Fibroblast of gingiva (primary cell): ENCODE data around the gene ITPR2.

Source experiments
- DNase-seq: peaks from one replicate; pipeline ENCODE4 v3.0.0-alpha.2; 2011; ENCODE audit warnings: low read depth

Gene ITPR2

DNA sequence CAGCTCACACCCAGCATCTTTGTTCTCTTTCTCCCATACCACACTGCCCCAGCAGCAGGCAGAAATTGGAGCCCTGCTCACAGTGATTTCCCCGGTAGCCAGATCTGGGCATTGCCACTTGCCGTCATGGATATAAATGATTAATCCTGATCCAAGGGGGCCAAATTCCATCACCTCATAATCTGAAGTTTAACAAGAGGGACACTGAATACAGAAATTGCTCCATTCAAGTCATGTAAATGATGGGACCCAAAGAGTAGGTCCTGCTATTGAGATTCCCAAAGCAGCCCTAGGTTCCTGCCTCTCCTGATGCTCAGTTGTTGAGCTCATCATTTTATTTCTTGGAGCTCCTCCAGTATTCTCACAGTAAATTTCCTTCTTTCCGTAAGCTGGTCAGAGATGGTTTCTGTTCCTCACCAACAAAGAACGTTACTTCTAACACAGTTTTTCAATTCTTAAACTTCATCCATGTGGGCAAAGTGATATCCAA, 11.7 kb downstream of the ITPR2 start:
- DNase-seq, result no peak

DNA sequence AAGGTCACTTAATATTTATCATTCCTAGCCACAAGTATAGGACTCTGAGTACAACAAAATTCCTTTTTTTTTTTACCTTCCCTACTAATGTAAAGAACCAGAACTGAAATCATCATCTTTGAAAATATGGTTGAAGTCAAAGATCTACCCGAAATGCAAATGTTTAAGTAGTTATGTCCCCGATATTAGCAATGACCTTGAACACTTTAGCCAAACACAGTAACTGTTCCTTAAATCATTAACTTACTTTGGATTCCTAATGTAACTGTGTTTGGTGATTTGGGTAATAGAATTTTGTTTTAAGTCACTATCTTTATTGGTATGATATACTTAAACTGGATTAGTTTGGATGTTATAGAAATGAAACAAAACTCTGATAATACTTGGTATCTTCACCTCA, 14.4 kb downstream of the ITPR2 start:
- no peak for DNase-seq

DNA sequence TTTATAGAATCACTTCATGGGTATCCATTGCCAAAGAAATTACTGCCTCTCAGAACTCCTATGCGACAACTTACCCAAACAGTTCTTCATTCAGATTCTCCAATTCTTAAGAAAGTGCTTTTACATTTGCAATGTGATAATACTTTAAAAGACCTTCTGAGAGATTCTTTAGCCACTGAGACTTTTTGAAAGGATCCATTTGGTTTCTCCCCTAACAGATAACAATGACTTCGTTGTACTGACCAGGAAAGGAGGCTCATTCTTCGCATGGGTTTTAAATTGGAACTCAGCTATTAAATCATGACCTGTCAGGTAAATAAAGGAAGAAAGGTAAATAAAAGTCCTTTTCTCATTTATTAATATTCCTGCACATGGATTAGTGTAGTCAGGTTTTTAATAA, 14.8 kb downstream of the ITPR2 start:
- no peak for DNase-seq

DNA sequence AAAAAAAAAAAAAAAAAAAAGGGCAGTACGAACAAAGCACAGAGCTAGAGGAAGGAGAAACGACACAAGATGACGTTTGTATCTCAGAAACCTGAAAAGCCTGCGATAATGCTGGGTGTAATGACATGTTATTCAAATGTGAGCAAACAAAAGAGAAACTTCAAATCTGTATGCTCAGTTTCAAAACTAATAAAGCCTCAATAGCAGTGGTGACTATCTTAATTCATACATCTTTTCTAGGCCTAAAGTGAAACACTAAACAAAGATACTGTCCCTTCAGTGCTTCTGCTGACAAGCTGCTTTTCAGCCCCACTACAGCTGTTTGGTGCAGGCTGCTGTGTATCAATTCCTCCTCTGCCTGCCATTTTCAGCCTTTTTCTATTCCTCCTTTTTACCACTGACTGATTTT, 15.8 kb downstream of the ITPR2 start:
- DNase-seq, result no peak

DNA sequence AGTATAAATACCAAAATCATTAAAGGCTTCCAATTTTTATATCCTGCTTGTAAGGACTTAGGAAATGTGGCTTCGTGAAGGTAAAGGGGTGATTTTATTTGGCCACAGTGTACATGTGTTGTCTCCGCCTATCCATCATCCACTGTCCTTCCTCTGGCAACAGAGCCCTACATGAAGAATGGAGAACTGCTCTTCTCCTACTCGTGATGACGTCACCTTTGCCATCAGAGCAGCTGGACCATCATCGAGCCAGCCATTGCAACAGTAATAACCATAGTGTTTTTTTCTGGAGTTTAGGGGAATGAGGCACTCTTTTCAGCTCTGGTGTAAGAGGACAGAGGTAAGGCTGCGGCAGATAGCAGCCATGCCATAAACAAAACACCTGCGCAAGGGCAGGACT, 19.2 kb downstream of the ITPR2 start:
- no peak for DNase-seq

DNA sequence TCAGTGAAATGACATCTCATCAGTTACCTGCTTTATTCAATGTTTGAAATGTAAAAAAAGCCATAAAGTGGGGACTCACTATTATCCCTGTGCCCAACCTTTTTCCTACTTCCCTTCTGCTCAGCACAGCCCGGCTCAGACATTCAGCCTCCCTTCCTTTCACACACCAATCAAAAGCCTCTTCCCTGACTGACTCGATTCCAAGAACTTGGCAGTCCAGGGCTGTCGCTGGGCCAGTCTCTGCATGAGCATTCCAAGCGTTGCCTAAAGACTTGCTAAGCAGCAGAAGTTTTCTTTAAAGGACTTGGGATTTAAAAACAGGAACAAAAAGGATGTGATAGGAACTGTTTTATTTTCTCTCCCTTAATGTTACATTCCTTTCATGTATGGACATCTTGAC, 22.7 kb downstream of the ITPR2 start:
- peak; percentile 82 for DNase-seq

DNA sequence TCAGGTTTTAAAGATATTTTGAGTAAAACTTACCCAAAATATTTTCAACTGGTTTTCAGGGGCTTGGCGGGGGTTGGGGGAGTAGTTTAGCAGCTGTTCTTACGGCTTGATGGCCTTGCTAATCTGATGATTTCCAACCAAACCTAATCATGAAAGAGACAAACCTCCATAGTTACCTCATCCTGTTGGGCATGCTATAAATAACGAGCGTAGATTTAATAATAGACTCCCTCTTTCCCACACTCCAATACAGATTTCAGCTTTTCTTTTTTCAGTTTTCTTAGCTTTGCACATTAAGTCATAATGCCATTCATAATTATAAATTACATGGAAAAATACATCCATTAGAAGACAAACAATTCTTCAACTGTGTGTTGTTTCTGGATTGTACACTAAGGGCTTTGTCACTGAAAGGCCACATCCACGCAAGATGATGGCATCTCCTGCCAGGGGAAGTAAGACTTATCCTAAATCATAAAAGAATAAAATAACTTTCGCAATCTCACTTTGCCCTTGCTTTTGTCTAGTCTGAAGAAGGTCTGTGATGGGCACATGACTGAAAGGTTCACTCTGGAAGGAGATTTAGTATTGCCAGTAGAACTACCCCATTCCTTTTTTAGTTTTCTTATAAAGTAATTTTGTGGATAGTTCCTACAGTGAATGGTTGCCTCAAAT, 23.2 kb downstream of the ITPR2 start:
- DNase-seq, result no peak

DNA sequence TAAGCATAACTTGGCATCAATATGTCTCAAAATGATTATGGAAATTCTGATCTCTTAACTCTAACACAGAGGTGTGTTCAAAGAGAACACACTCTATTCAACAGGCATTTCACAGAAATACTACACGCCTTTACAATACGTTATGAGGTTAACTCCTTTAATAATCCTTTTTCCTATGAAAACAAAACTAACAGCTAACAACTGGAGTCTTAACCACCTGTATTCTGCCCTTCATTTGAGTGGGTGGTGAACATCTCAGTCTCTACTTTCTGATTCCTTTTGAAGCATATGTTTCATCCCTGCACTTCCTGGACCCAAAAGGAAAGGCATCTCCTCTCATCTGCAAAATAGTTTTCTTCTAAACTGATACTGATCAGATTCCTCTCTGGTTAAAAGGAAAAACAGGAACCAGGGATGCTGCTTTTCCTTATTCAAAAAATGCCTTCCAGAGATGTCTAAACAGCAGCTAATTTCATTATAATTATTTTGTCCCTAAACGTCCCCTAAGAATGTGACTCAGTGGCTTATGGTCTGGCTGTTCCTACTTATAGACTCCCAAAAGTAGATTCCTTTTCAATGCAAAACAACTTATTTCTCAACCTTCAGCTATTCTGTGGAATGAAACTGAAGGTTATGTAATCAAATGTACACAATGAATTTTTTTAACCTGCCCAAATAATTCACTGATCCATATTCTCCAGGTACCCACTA, 24.1 kb downstream of the ITPR2 start:
- DNase-seq, result no peak

DNA sequence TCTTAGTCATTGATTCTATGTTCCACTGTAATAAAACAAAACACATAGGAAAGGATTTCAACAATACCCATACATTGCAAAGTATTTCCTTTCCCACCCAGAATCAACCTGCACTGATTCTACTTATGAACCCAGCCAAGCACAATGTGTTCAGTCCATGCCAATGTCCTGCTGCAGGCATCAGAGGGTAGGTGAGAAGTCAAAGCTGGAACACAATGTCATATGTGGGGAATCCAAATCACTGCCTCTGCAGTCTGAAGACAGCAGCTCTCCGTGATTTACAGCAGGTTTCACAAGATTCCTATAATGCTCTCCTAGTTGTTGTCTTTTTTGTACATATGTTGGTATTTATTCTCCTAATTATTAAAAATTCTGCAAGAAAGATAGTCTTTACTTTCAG, 25.7 kb downstream of the ITPR2 start:
- no peak for DNase-seq

DNA sequence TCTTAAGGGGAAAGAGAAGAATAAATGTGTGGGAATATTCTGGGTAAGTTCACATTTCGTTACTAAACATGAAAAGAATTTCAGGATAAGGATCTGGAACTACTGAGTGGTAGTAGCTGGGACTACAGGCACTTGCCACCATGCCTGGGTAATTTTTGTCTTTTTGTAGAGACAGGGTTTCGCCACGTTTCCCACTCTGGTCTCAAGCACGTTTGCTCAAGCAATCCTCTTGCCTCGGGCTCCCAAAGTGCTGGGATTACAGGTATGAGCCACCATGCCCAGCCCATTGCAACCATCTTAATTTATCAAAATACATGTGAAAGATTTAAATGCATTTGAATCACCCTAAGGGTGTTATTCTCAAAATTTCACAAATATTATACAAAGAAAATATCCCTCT, 26.4 kb downstream of the ITPR2 start:
- DNase-seq, result no peak

DNA sequence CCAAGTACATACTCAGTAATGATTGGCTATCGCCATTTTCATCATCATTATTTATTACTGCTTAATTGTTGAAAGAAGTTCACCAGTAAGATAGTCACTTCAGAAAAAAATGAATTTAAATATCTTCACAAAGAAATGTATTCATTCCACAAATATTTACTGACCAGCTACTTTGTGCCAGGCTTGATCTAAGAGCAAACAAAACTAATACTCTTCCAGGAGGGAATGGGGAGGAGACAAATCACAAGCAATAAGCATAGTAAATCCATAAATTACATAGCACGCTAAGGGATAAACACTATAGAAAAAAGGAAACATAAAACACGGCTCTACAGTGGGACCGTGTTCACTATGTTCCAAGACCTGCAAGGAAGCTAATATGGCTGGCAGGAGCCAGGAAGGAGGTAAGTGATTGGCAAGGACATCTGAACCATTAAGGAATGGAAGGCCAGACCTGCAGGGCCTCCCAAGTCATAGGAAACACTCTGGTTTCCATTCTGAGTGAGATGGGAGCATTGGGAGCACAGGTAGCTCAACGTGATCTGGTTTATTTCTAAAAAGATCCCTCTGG, 27.5 kb downstream of the ITPR2 start:
- DNase-seq, result no peak

DNA sequence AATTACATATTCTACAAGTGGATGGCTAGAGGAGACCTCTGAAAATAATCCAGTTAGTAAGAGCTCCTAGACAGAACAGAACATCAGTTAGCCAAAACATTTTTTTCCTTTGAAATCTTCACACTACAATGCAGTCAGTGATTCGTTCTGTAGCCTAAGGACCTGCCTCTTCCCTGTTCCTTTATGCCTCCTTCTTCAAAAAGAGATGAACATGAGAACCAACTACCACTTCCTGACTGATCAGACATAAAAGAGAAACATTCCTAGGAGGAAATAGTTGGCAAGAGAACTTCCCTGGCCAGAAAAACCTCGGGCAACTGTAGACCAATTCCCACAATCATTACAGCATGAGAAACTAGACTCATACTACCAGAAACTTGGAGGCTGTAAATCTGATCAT, 29.4 kb downstream of the ITPR2 start:
- peak; percentile 25 for DNase-seq

DNA sequence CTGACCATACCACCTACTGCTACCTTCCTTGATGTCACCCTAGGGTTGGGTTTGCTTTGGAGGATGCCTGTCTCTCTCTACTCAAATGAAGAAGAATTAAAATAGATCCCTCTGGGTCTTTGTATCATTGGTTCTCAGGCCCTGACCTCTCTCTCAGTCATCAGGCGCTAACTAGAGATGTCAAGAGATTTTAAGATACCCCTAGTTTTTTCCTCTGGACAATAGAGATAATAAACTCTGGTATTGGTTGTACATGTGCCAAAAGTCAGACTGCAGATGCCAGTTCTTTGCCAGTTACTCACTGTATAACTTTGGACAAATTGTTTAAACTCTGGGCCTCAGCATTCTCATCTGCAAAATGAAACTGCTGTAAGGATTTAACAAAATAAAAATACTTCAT, 31.5 kb downstream of the ITPR2 start:
- DNase-seq, result no peak

DNA sequence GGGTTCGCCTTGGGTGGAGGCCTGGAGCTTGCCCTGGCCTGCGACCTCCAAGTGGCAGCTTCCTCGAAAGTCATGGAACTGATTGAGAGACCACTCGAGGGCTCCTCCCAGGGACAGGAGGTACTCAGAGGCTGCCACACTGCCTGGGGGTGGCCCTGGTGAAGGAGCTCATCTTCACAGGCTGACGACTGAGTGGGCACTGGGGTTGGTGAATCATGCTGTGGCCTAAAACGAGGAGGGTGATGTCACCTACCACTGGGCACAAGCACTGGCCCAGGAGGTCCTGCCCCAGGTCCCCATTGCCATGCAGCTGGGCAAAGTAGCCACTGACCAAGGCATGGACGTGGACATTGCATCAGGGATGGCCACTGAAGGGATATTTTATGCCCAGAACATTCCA, 32.1 kb downstream of the ITPR2 start:
- no peak for DNase-seq

DNA sequence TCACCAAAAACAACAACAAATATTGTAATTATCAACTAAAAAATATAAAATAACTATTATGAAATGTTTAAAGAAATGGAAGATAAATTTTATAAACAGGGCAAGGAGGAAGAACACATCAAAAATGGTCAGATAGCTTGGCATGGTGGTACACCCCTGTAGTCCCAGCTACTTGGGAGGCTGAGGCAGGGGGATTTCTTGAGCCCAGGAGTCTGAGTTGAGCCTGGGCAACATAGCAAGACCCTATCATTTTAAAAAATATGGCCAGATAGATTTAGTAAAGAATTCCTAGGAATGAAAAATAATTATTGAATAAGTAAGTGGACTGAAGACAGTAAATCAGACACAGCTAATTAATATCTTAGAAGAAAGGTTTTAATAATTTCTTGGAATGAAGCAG, 32.6 kb downstream of the ITPR2 start:
- no peak for DNase-seq

DNA sequence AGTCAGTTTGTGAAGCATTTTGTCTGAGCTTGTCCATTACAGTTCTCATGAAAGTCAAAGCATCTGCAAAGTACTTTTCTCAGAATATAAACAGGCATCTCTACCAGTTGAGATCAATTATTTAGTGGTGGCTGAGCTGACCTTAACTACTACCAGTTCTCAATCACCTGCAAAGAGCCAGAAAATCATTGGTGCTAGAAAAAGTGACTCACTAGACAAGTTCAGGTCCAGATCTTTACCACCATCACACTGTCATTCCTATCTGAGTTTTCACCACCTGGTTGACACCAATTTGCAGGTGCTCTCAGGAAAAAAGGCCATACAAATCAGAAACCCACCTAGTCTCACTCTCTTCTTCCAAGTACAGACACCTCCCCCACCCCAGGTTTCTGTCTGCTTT, 33.3 kb downstream of the ITPR2 start:
- DNase-seq, result no peak

DNA sequence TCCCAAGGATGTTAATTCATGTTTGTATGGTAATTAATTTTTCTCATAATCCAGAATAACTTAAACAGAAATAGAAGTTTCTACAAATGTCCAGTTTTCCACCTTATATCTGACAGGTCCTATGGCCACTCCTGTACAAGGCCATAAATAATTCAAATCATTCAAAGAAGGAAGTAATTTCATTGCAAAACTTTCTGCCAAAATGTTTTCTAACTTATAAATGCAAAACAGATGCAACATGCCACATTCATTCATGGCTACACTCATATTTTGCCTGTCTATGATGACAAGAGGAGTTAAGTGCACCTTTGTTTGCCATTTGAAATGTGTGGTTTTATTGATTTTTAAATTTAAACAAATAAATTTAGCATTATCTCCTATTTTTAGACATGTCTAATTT, 34.4 kb downstream of the ITPR2 start:
- DNase-seq, result peak; percentile 15

DNA sequence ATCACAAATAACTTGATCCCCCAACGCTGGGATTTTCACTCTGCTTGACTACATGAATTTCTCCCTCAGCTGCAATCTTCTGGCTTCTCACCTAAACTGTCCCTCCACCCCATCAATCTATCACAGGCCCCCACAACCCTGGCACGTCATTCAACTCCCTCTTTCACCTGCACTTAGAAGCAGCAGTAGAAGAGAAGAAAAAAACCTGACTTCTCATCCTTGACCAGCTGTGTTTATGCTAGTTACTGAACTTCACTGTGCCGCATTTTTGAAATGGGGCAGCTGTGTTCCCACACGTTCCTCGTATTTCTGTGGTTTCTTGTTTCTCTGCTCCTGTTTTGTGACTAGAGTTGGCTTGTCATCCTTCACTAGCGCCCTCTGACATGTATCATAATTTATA, 35.0 kb downstream of the ITPR2 start:
- DNase-seq, result peak; percentile 42

DNA sequence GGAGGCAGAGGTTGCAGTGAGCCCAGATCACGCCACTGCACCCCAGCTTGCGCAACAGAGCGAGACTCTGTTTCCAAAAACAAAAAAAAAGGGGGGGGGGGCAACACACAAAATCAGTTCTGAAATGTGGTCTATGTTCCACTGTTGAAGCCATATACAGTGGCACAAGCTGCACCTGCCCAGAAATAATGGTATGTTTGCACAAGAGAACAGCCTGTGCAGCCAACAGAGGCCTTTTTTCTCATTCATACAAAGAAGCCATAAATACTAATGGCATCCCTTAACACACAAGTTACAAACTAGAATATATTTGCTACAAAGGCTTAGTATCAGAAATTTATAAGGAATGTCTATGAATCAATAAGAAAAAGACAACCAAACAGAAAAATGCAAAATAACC, 37.1 kb downstream of the ITPR2 start:
- no peak for DNase-seq

DNA sequence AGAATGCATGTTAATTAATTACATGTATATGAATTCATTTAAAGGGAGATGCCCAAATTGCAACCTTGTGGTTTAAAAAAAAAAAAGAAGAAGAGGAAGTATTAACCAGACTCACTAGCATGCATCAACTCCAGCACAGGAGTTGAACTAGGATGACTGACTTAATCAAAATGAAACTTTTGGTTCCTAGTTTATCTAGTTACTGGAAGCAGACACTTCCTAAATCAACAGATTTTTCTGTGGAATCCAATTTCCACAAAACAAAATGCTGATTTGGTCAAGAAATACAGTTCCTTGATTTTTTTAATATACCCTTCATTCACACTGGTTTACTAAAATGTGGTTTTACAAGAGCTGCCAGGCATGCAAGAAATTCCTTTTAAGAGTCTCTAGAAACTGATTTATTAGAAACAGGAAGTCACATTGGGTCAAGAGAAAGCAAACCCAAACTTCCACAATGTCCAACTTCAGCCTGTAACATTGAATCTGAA, 41.6 kb downstream of the ITPR2 start:
- DNase-seq, result peak; percentile 49

DNA sequence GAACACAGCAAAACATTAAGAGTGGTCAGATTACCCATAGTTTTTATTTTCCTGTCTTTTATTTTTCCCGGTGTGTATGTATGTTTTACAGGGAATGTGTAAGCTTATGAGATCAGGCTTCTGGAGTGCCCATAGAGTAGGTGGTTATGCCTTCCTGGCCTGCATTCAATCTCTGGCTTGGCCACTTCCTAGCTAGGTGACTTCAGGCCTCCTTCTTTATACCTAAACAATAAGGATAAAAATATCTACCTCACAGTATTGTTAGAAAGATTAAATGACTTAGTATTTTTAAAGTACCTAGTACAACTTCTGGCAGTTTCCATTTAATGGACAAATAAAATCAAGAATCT, 42.4 kb downstream of the ITPR2 start:
- DNase-seq, result no peak

DNA sequence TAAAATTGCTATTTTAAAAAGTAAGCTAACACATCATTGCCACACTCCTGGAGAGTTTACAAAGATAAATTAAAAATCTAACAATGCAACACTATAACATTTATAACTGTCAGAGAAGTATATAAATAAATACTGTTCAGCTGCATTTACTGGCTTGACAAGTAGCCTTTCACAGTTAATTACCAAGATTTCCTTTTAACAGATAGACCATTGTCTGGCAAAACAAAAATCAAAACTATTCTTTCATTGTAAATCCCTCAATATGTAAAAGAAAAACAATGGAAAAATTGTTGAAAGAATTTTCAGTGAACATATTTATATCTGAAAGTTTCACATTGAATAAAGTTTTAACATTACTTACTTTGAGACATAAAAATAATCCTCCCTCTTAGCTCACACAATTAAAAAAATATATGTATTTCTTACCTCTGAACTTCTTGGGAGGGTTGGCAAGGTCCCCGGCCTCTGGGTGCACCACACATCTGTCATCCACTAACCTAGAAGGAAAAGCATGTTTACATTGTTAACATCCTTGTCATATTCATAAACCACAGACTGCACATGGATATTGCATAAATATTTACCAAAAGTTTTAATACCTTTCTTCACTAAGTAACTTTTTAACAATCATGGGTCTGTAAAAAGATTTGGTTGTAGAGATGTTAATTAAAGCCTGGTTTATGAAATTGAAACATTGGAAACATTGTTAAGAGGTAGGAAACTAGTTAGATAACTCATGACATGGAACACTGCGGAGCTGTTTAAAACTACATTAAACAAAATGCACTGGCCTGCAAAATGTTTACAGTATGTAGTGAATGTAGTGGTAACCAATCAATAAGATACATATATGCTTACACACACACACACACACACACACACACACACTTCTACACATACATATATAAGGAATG, 43.0 kb downstream of the ITPR2 start:
- DNase-seq, result peak; percentile 73
